Measurements from ENCODE around the gene HUS1.
"Not testable (repeated sequence)": the region's sequence is repeated elsewhere in the genome, so short reads cannot be mapped to it uniquely, and the experiment has no call there.

The HUS1 gene

GRCh38 chr7:47943676-47944474 is 35.5 kb downstream of the HUS1 start:
- DNase-seq = no peak

DNA sequence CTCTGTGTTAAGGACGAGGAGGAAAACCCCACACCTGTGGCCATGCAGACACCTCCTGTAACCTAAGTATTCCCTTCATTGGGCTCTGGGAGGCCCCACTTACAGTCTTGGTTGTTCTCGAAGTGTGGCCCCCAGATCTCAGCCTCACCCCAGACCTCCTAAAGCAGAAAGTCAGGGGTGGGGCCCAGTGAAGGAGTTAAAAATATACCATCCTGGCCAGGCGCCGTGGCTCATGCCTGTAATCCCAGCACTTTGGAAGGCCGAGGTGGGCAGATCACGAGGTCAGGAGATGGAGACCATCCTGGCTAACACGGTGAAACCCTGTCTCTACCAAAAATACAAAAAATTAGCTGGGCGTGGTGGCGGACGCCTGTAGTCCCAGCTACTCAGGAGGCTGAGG is 36.8 kb downstream of the HUS1 start:
- not testable (repeated sequence) for DNase-seq

- DNase-seq = no peak
These were observed 37.3 kb downstream of the HUS1 start for GRCh38 chr7:47942132-47942531.

DNA sequence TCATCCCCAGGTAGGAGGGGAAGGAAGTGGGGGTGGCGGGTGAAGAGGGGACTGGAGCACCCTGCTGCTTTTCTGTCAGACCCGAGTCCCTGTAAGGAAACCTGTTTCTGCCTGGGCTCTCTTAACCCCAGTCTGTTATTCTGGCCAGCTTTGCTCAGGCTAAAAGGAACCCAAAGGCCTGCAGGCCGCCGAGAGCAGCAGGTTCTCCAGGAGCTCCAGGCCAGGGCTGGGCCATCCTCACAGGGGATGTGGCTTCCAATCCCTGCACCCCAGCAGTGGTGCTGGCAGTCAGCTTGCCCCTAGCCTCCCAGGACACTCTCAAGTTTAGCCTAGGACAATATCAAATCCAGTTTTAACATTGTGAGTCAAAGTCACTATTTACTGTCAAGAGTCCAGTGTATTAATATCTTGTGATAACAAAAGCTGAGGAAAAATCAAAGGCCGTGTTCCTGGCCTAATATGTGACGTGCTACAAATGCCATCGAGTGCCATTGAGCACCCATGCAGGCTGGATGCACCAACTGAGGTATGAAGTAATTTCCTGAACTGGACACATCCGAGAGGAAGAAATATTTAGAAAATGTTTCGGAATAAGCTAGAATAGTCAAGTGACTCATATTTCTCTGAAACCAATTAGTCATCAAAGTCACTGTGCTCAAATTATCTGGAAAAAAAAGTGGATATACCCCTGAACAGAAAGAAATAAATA is 38.1 kb downstream of the HUS1 start:
- DNase-seq = no peak

DNA sequence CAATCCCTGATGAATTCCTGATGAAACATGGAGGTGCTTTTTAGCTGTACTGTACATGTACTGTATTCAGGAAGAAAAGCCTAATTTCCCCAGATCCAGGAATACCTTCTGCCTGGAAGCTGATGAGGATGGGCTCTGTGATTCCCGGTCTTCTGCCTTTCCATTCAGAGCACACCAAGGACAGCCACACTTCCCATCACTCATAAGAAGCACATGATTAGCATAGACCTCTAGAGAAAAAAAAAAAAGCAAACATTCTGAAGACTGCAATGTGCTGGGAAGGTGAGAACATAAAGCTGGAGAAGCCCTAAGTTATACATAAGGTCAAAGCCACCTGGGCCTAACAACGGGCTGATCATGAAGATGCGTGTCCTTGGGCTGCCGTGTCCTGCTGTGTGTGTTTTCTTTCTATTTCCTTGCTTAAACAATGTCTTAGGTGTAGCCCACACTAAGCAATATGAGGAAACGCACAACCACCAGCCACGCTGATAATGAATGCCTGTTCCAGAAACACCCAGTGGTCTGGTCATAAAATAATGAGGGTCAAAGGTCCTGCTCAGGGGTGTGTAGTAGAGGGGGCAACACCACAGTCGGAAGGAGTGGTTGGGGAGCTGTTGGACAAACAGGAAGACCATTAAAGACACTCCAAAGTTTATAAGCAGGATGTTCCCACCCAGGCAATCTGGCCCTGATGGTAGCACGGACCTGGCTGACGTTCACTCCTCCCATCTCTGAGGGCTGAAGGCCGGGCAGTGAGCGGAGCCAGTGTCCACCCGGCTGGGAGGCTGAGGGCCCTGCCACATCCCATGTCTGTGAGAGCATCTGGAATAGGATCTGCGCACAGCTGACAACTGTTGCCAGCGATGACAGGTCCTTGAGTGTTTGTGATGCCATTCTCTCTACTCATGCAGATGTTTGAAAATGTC is 39.1 kb downstream of the HUS1 start:
- DNase-seq = no peak

DNA sequence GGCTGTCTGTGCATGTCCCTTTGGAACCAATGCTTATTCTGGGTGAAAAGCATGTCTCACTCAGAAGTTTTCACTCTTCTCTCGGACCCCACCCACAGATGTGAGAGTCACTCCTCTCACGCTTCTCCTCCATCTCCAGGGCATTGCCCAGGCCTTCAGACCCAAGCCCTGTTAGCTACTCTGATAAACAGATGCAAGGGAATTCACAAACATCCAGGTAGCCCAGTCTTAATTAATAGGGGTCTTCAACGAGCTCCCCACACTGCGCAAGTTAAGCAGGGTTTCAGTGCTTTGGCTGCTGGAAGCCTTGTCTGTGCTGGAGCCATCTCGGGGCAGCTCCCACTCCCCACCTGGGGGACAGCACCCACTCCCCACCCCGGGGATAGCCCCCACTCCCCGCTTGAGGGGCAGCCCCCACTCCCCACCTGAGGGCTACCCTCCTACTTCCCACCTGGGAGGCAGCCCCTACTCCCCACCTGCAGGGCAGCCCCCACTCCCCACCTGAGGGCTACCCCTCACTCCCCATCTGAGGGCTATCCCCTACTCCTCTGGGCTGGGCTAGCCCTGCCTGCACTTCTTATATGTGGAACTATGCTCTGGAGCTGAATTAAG is 39.9 kb downstream of the HUS1 start:
- DNase-seq = no peak

- DNase-seq = no peak
These were observed 40.7 kb downstream of the HUS1 start for GRCh38 chr7:47938574-47939165.

- no peak for DNase-seq
These were observed 41.5 kb downstream of the HUS1 start for GRCh38 chr7:47937711-47938573.

- DNase-seq = no peak
These were observed 42.2 kb downstream of the HUS1 start for GRCh38 chr7:47937065-47937687.

DNA sequence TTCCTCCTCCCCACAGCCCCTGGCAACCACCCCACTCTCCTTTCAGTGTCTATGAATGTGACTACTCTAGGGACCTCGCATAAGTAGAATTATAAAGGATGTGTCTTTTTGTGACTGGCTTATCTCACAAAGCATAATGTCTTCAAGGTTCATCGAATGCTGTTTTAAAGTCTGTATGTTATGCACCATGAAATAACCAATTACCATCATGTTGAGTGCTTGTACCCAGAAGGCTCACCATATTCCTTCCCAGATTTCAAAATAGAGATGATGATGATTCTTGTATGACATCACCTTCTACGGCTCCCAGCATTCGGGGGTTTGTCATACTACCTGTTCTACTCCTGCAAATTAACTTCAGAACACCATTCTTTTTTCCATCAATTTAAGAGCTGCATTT is 43.1 kb downstream of the HUS1 start:
- DNase-seq = no peak

DNA sequence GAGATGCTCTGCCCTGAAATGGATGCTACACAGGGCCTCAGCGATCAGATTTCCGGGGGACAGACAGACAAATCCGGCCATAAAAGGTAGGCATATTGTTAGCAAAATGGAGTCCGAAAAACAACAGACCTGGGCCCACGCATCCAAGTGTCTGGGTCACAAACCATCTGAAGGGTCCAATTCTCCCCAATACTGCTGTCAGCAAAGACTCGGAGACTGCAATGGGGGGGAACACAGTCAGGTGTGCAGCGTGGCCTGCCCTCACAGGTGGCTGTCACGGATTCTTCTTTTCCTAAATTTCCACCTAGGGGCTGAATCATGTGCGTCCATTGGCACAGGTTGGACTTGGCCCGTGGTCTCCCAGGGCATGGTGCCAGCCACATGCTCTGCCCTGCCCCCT is 44.1 kb downstream of the HUS1 start:
- no peak for DNase-seq

GRCh38 chr7:47934831-47935230 is 44.6 kb downstream of the HUS1 start:
- no peak for DNase-seq

GRCh38 chr7:47933215-47933614 is 46.2 kb downstream of the HUS1 start:
- DNase-seq = no peak

DNA sequence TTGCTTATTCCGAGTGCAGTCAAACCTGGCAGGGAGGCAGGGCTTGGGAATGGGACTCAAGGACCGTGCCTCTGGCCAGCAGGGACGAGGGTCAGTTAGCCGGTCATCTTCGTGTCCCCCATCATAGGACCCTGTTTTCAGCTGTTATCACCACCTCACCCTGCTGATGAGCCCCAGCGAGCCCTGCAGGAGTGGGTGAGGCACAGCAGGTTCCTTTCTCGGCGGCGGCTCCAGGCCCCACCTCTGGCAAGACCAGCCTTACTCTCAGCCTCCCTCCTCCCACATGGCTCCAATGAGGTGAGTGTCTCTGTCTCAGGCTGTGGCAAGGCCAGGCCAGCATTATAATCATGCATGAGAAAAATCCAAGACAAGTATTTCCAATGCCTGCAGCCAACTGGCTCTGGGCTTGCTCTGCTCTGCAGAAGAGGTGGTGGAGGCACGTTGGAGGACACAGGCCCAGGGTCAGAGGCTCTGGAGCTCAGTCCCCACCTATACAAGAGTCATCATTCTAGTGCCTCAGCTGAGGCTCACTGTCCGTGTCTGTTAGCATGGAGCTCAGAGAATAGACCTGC is 46.9 kb downstream of the HUS1 start:
- no peak for DNase-seq

- no peak for DNase-seq
These were observed 47.4 kb downstream of the HUS1 start for GRCh38 chr7:47932016-47932415.

- no peak for DNase-seq
These were observed 48.1 kb downstream of the HUS1 start for GRCh38 chr7:47931005-47932004.

GRCh38 chr7:47924266-47924665 is 55.1 kb downstream of the HUS1 start:
- DNase-seq = no peak

GRCh38 chr7:47923081-47923875 is 56.1 kb downstream of the HUS1 start:
- not testable (repeated sequence) for DNase-seq

Data from T1000 (cell line).